ENCODE measurements around the gene VAV3.

- TF ChIP-seq SIN3A (IDR thresholded peaks at IDR 0.05; ENCODE audit: low read depth): no peak
- TF ChIP-seq POLR2A (IDR thresholded peaks at IDR 0.05; ENCODE audit: borderline replicate concordance, extremely low read depth, insufficient read depth, insufficient read length): no peak
- TF ChIP-seq FOSL1 (IDR thresholded peaks at IDR 0.05; ENCODE audit: low read depth): no peak
- TF ChIP-seq POLR2AphosphoS5 (IDR thresholded peaks at IDR 0.05; ENCODE audit: low read depth, low read length): no peak
- no peak for TF ChIP-seq CTCF (IDR thresholded peaks at IDR 0.05 in 2 of 3, conservative IDR thresholded peaks at IDR 0.05 in 1 of 3; ENCODE audit: borderline replicate concordance in 1 of 3, insufficient read depth in 1 of 3, low read depth in 2 of 3, low read length in 2 of 3)
Measured at GRCh38 chr1:107691540-107691939, 273.4 kb downstream of the VAV3 start.
